ENCODE data around the gene PLAGL2. TPM values are rescaled to one million over a fixed set of nuclear protein-coding genes. Genes with fewer than 3 reads are reported as not detected.
"Not testable (repeated sequence)": the region's sequence is repeated elsewhere in the genome, so short reads cannot be mapped to it uniquely, and the experiment has no call there.

The PLAGL2 gene
- total RNA-seq, 1 experiment from 2014 or later, result 30.5 TPM

DNA sequence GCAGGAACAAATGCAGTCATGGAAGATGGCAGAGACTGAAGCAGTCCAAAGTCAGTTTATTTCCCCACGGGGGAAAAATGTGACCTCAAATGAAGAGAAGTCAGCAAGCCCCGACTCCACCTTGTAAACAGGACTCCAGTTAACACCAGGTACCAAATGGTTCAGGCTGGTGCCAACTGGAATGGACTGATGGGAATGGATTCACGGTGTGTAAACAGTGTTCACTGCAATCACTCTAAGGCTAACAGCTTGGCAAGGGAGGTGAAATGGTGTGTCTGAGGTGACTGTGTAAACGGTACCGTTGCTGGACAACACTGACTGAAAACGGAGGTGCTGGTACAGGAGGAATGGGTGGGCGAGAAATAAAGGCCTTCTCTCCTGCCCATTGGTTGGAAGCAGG lies 12.0 kb downstream of the PLAGL2 start:
- H3K4me1 ChIP-seq (ENCODE audit: low read length), result no peaks in the 10 kb centered on the region
- no peaks in the 10 kb centered on the region for H3K27me3 ChIP-seq (ENCODE audit: low read length)
- peaks cover 18% of the 10 kb centered on the region; the same call in 1 of the 2 replicates for H4K20me1 ChIP-seq (ENCODE audit: insufficient read depth, low read depth, low read length)
- no peak for DNase-seq
- no peak overlapping the region for H3K9ac ChIP-seq (ENCODE audit: low read length)
- H3K4me3 ChIP-seq (ENCODE audit: low read length), result no peak overlapping the region
- H3K79me2 ChIP-seq (ENCODE audit: low read length), result peaks cover 25% of the 10 kb centered on the region
- no peak overlapping the region for H3K4me2 ChIP-seq (ENCODE audit: low read depth, low read length, poor library complexity, severe bottlenecking)
- H3K9me2 ChIP-seq (replicated peaks; ENCODE audit: insufficient read depth, low read length), result no peaks in the 10 kb centered on the region
- no peak overlapping the region for H3K27ac ChIP-seq (ENCODE audit: low read length)
- H3K9me3 ChIP-seq (ENCODE audit: low read length), result no peaks in the 10 kb centered on the region
- peaks cover 30% of the 10 kb centered on the region for H3K36me3 ChIP-seq (ENCODE audit: insufficient read depth, low read length)
- no peak overlapping the region for H2AFZ ChIP-seq (ENCODE audit: low read length)

DNA sequence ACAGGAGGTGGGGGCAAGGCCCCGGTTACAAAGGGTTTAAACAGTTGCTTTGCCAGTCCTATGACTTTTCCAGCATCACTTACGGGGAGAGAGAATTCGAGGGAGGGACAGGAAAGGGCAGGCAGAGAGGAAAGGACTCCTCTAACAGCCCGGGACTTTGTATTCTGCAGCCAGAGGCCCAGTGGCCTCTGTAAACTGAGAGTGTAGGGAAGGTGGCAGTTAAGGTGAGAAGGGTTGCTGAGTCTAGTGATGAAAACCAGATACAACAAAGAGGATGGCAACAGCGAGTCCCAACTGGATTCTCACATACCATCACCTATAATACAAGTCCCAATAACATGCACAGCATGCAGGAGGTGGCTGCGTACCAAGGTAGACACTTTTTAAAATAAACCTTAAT lies 13.5 kb downstream of the PLAGL2 start:
- Histone ChIP-seq H3K36me3 (ENCODE audit: insufficient read depth, low read length) (peaks cover 25% of the 10 kb centered on the region), H2AFZ (ENCODE audit: low read length) (no peak overlapping the region), H3K9ac (ENCODE audit: low read length) (no peak overlapping the region), H3K4me1 (ENCODE audit: low read length) (no peaks in the 10 kb centered on the region), H4K20me1 (ENCODE audit: insufficient read depth, low read depth, low read length) (peaks cover 9% of the 10 kb centered on the region; the same call in 1 of the 2 replicates), H3K27me3 (ENCODE audit: low read length) (no peaks in the 10 kb centered on the region), H3K9me3 (ENCODE audit: low read length) (no peaks in the 10 kb centered on the region), H3K79me2 (ENCODE audit: low read length) (peaks cover 14% of the 10 kb centered on the region), H3K4me2 (ENCODE audit: low read depth, low read length, poor library complexity, severe bottlenecking) (no peak overlapping the region), H3K27ac (ENCODE audit: low read length) (no peak overlapping the region), H3K9me2 (replicated peaks; ENCODE audit: insufficient read depth, low read length) (no peaks in the 10 kb centered on the region), H3K4me3 (ENCODE audit: low read length) (no peak overlapping the region)
- no peak for DNase-seq

DNA sequence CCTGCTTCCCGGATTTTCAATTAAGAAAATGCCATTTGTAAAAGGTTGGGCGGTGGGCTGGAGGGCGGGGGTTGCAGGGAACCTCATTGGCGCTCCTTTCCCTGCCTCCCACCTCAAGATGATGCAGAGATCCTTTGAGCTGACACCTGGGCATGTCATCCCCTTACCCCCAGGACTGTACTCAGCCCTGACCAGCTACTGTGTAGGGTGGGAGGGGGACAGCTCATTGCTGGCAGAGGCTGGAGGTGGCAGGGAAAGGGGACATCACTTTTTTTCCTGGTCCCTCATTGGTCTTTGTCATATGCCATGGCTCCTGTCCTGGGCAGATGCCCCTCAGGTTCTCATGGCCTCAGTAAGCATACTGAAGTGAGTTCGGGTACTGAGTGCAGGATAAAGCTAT lies 14.2 kb downstream of the PLAGL2 start:
- not testable (repeated sequence) for H3K4me3 ChIP-seq (ENCODE audit: low read length); H3K27me3 ChIP-seq (ENCODE audit: low read length)
- peaks cover 21% of the 10 kb centered on the region; the same call in 1 of the 2 replicates for H3K36me3 ChIP-seq (ENCODE audit: insufficient read depth, low read length)

DNA sequence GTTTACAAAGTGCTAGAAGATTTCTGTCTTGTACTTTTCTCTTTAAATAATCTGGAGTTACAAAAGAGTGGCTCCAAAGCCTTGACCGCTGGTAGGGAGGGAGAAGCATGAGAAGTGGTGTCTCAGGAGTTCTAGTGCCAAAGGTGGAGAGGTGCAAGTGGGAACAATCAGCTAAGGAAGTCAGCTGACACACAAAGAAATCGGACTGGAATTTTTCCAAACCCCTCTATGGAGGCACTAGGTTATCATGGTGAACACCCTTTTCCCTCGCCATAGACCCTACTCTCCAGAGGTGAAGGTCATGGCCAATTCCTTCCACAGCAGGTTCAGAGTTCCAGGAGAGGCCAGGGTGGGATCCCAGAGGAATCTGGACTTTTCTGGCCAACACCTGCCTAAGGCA lies 14.8 kb downstream of the PLAGL2 start:
- Histone ChIP-seq H3K27me3 (ENCODE audit: low read length) (no peaks in the 10 kb centered on the region), H3K4me3 (ENCODE audit: low read length) (no peak overlapping the region), H2AFZ (ENCODE audit: low read length) (no peak overlapping the region), H4K20me1 (ENCODE audit: insufficient read depth, low read depth, low read length) (peaks cover 6% of the 10 kb centered on the region; the same call in 1 of the 2 replicates), H3K79me2 (ENCODE audit: low read length) (peaks cover 5% of the 10 kb centered on the region), H3K9me2 (replicated peaks; ENCODE audit: insufficient read depth, low read length) (no peaks in the 10 kb centered on the region), H3K9ac (ENCODE audit: low read length) (no peak overlapping the region), H3K4me2 (ENCODE audit: low read depth, low read length, poor library complexity, severe bottlenecking) (no peak overlapping the region), H3K9me3 (ENCODE audit: low read length) (no peaks in the 10 kb centered on the region), H3K36me3 (ENCODE audit: insufficient read depth, low read length) (peaks cover 17% of the 10 kb centered on the region; the same call in 1 of the 2 replicates), H3K27ac (ENCODE audit: low read length) (no peak overlapping the region), H3K4me1 (ENCODE audit: low read length) (no peaks in the 10 kb centered on the region)
- DNase-seq, result no peak

More for the DNA sequence above, 14.2 kb downstream of the PLAGL2 start:
- H3K9ac ChIP-seq (ENCODE audit: low read length); H3K9me3 ChIP-seq (ENCODE audit: low read length); H4K20me1 ChIP-seq (ENCODE audit: insufficient read depth, low read depth, low read length); H3K9me2 ChIP-seq (replicated peaks; ENCODE audit: insufficient read depth, low read length); H3K4me1 ChIP-seq (ENCODE audit: low read length); H3K4me2 ChIP-seq (ENCODE audit: low read depth, low read length, poor library complexity, severe bottlenecking); H3K79me2 ChIP-seq (ENCODE audit: low read length); H2AFZ ChIP-seq (ENCODE audit: low read length); H3K27ac ChIP-seq (ENCODE audit: low read length); DNase-seq: not testable (repeated sequence)

DNA sequence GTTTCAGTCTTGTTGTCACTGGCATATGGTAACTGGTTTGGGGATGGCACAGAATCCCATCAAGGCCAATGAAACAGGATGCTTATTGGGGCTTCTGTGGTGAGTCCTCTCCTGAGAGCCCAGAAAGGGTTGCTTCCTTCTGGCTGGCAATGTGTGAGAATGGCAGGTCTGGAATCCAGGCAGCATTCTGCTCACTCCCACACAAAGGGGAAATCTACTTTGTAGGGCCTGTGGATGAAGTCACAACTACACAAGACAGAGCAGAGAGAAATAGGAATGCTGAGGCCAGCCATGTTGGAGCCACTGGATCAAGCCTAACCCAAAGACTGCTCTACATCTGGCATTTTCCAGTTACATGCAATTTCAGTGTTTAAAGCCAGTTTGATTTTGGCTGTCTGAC lies 15.7 kb downstream of the PLAGL2 start:
- H3K9me3 ChIP-seq (ENCODE audit: low read length), result no peaks in the 10 kb centered on the region
- H4K20me1 ChIP-seq (ENCODE audit: insufficient read depth, low read depth, low read length), result peaks cover 4% of the 10 kb centered on the region; the same call in 1 of the 2 replicates
- no peak overlapping the region for H3K27ac ChIP-seq (ENCODE audit: low read length)
- H3K27me3 ChIP-seq (ENCODE audit: low read length), result no peaks in the 10 kb centered on the region
- H2AFZ ChIP-seq (ENCODE audit: low read length), result no peak overlapping the region
- H3K4me3 ChIP-seq (ENCODE audit: low read length), result no peak overlapping the region
- DNase-seq, result no peak
- H3K4me2 ChIP-seq (ENCODE audit: low read depth, low read length, poor library complexity, severe bottlenecking), result no peak overlapping the region
- H3K9ac ChIP-seq (ENCODE audit: low read length), result no peak overlapping the region
- H3K4me1 ChIP-seq (ENCODE audit: low read length), result no peaks in the 10 kb centered on the region
- peaks cover 9% of the 10 kb centered on the region; the same call in 1 of the 2 replicates for H3K36me3 ChIP-seq (ENCODE audit: insufficient read depth, low read length)
- no peaks in the 10 kb centered on the region for H3K9me2 ChIP-seq (replicated peaks; ENCODE audit: insufficient read depth, low read length)
- no peaks in the 10 kb centered on the region for H3K79me2 ChIP-seq (ENCODE audit: low read length)

DNA sequence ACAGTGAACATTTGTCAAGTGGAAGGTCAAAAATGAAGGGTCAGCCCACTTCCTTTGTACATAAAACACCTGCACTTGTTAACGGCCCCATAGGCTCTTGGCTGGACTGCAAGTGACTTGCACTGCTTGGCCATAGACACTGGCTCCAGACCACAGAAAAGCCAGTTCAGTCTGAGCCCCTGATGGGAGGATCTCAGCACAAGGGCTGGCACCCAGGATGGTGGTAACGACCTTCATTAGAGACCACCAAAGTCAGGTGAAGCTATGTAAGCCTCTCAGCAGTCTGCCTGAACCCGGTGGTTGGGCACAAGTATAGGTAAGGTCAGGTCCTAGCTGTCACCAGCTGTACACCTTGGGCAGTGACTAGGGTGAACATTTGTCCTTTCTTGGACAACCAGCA lies 16.1 kb downstream of the PLAGL2 start:
- H3K9me2 ChIP-seq (replicated peaks; ENCODE audit: insufficient read depth, low read length), result no peaks in the 10 kb centered on the region
- no peaks in the 10 kb centered on the region for H3K9me3 ChIP-seq (ENCODE audit: low read length)
- H4K20me1 ChIP-seq (ENCODE audit: insufficient read depth, low read depth, low read length), result peaks cover 4% of the 10 kb centered on the region; the same call in 1 of the 2 replicates
- DNase-seq, result no peak
- H3K9ac ChIP-seq (ENCODE audit: low read length), result no peak overlapping the region
- no peak overlapping the region for H3K4me2 ChIP-seq (ENCODE audit: low read depth, low read length, poor library complexity, severe bottlenecking)
- H3K27ac ChIP-seq (ENCODE audit: low read length), result no peak overlapping the region
- H3K36me3 ChIP-seq (ENCODE audit: insufficient read depth, low read length), result peaks cover 9% of the 10 kb centered on the region; the same call in 1 of the 2 replicates
- no peak overlapping the region for H3K4me3 ChIP-seq (ENCODE audit: low read length)
- no peaks in the 10 kb centered on the region for H3K4me1 ChIP-seq (ENCODE audit: low read length)
- H3K27me3 ChIP-seq (ENCODE audit: low read length), result no peaks in the 10 kb centered on the region
- no peak overlapping the region for H2AFZ ChIP-seq (ENCODE audit: low read length)
- no peaks in the 10 kb centered on the region for H3K79me2 ChIP-seq (ENCODE audit: low read length)

DNA sequence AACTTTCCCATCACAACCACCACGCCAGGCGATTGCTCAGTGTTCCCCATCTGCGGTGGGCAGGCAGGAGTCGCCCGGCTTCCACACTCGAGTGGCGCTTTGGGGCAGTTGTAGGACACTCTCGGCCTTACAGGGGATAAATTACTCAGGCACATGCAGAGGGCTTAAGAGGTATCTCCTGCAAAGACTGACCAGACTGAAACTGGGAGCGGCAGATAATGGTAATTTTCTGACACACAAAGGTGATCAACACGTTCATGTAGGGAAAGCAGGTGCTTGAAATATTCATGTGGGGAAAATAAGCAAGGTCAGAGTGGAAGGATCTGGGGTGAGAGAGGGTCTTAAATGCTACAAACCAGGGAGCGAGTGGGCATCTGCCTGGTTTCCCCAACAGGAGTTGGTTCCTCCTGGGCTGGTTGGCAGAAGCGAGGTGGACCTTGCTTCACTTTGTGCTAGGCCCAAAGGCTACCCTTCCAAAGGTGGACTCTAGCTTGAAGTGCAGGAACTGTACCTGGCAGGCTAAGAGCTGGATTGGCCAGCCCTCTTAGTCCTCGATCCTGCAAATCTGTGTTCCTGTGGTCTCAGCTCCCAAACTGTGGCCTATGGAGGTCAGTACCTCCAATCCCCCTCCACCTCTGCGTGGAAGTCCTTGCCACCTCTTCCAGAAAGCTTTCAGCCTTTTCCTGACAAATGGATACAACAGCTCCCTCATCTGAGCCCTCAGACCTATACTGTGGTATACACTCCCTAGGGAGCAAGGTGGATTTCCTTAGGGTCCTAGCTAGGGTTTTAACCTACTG lies 16.7 kb downstream of the PLAGL2 start:
- Histone ChIP-seq H3K9me2 (replicated peaks; ENCODE audit: insufficient read depth, low read length) (no peaks in the 10 kb centered on the region), H3K9me3 (ENCODE audit: low read length) (no peaks in the 10 kb centered on the region), H3K36me3 (ENCODE audit: insufficient read depth, low read length) (peaks cover 9% of the 10 kb centered on the region; the same call in 1 of the 2 replicates), H3K4me2 (ENCODE audit: low read depth, low read length, poor library complexity, severe bottlenecking) (no peak overlapping the region), H3K4me3 (ENCODE audit: low read length) (no peak overlapping the region), H3K4me1 (ENCODE audit: low read length) (no peaks in the 10 kb centered on the region), H3K27ac (ENCODE audit: low read length) (no peak overlapping the region), H3K9ac (ENCODE audit: low read length) (no peak overlapping the region), H3K79me2 (ENCODE audit: low read length) (no peaks in the 10 kb centered on the region), H3K27me3 (ENCODE audit: low read length) (no peaks in the 10 kb centered on the region), H2AFZ (ENCODE audit: low read length) (no peak overlapping the region), H4K20me1 (ENCODE audit: insufficient read depth, low read depth, low read length) (peaks cover 4% of the 10 kb centered on the region; the same call in 1 of the 2 replicates)
- DNase-seq, result no peak

DNA sequence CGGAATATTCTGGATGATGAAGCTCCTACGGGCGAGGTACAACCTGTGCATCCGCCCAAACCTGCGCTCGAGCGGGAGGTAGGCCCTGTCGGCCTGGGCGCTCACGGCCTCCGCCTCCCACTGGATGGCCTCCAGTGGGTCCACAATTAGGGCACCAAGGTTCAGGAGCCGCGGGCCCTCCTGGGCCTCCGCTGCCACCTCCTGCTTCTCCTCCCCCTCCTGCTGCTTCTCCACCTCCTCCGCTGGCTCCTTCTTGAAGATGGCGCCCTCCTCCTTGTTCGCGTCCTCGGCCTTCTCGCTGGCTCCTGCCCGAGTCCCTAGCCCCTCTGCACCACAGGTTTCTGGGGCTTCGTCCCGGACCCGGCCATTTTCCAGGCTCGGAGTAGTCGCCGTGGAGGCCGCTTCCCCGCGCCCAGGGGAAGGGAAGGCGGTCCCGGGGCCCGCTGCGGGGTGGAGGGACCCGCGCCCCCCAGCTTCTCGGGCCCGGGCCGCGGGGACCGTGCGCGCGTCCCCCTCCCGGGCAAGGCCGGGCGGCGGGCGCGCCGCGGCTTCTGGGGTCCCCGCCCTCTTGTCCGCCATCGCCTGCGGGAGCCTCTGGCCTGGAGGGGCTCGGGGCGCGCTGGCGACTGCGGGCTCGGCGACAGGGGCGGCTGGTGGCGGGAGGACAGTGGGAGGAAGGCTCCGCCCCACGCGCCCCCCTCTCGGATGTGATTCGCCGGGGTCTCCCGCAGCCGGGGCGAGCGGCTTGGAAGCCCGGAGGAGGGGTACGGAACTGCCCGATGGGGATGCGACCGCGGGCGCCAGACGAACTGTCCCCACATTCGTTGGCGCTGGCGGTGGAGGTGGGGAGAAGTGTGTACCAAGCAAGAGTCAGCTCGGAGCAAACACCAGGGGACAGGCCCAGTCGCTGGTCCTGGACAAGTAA lies 17.6 kb downstream of the PLAGL2 start:
- Histone ChIP-seq H3K4me1 (ENCODE audit: low read length) (no peaks in the 10 kb centered on the region), H3K9ac (ENCODE audit: low read length) (no peak overlapping the region), H2AFZ (ENCODE audit: low read length) (no peak overlapping the region), H3K4me2 (ENCODE audit: low read depth, low read length, poor library complexity, severe bottlenecking) (no peak overlapping the region), H4K20me1 (ENCODE audit: insufficient read depth, low read depth, low read length) (peaks cover 6% of the 10 kb centered on the region; the same call in 1 of the 2 replicates), H3K9me3 (ENCODE audit: low read length) (no peaks in the 10 kb centered on the region), H3K4me3 (ENCODE audit: low read length) (no peak overlapping the region), H3K36me3 (ENCODE audit: insufficient read depth, low read length) (peaks cover under 1% of the 10 kb centered on the region; the same call in 1 of the 2 replicates), H3K27ac (ENCODE audit: low read length) (no peak overlapping the region), H3K9me2 (replicated peaks; ENCODE audit: insufficient read depth, low read length) (no peaks in the 10 kb centered on the region), H3K79me2 (ENCODE audit: low read length) (no peaks in the 10 kb centered on the region), H3K27me3 (ENCODE audit: low read length) (no peaks in the 10 kb centered on the region)
- no peak for DNase-seq
